HepG2 (cell line): ENCODE data around the gene SCAF8. TPM values are rescaled to one million over a fixed set of nuclear protein-coding genes. Genes with fewer than 3 reads are reported as not detected.

Experiments used
- FOSL2 ChIP-seq: sonication (generic); formaldehyde crosslinking; IDR thresholded peaks from 2 replicates; pipeline ENCODE4 v1.4.0; 2020; ENCODE audit warnings: missing genetic modification reagents
- FOXK1 ChIP-seq: sonication (generic); formaldehyde crosslinking; IDR thresholded peaks from 2 replicates; pipeline ENCODE4 v1.4.0; 2020; ENCODE audit warnings: low read depth, missing genetic modification reagents, borderline replicate concordance
- GFI1 ChIP-seq: sonication (generic); formaldehyde crosslinking; IDR thresholded peaks from 2 replicates; pipeline ENCODE4 v1.5.0; 2020; ENCODE audit warnings: missing genetic modification reagents, mild to moderate bottlenecking, borderline replicate concordance
- GTF2F1 ChIP-seq: fragments of 150-350 bp; IDR thresholded peaks from 2 replicates; pipeline ENCODE4 v1.6.1; 2014; ENCODE audit warnings: low read length
- MAFK ChIP-seq, 2 experiments: IDR thresholded peaks in 1 of 2; conservative IDR thresholded peaks in 1 of 2; 2 replicates each; pipeline ENCODE4 v1.6.1; 2011; ENCODE audit warnings: improper control_type of control experiment in 2 of 2, low read length in 2 of 2
- REL ChIP-seq: sonication (generic); formaldehyde crosslinking; conservative IDR thresholded peaks from 2 replicates; pipeline ENCODE4 v1.8.0; 2022; ENCODE audit warnings: mild to moderate bottlenecking, missing genetic modification reagents, moderate library complexity
- SIN3B ChIP-seq: fragments of 150-350 bp; IDR thresholded peaks from 2 replicates; pipeline ENCODE4 v1.6.1; 2014; ENCODE audit warnings: low read length
- ZC3H13 ChIP-seq: sonication (generic); formaldehyde crosslinking; IDR thresholded peaks from 2 replicates; pipeline ENCODE4 v1.8.1; 2023; ENCODE audit warnings: mild to moderate bottlenecking, missing genetic modification reagents, moderate library complexity
- ZNF142 ChIP-seq: sonication (generic); formaldehyde crosslinking; IDR thresholded peaks from 2 replicates; pipeline ENCODE4 v1.4.0; 2020; ENCODE audit warnings: missing genetic modification reagents
- ZNF17 ChIP-seq: sonication (generic); formaldehyde crosslinking; IDR thresholded peaks from 2 replicates; pipeline ENCODE4 v1.5.0; 2020; ENCODE audit warnings: mild to moderate bottlenecking, missing genetic modification reagents
- ZNF30 ChIP-seq: sonication (generic); formaldehyde crosslinking; IDR thresholded peaks from 2 replicates; pipeline ENCODE4 v1.5.0; 2020; ENCODE audit warnings: mild to moderate bottlenecking, missing genetic modification reagents
- ZUFSP ChIP-seq: sonication (generic); formaldehyde crosslinking; IDR thresholded peaks from 2 replicates; pipeline ENCODE4 v1.9.0; 2021; ENCODE audit warnings: missing genetic modification reagents, mild to moderate bottlenecking, borderline replicate concordance
- polyA plus RNA-seq, 8 experiments: library from polyadenylated mRNA; depleted of rRNA in 3 of 8; stranded (reverse) in 7 of 8; unstranded in 1 of 8; fragments of >200 nt; fragmentation: Illumina TruSeq in 4 of 8; extraction: Trizol in 4 of 8; gene quantifications; 2 replicates each; pipeline versions ENCODE4 v1.2.1 to v1.2.3, GENCODE V29; 2011 to 2016; ENCODE audit warnings: low read depth in 4 of 8, missing spikeins in 1 of 8, mixed read lengths in 1 of 8; ENCODE audit not compliant: insufficient read depth in 1 of 8
- total RNA-seq, 5 experiments: library from RNA; depleted of rRNA; stranded (reverse); fragments of >200 nt; fragmentation: Illumina TruSeq; extraction: Trizol; gene quantifications; 2 replicates each; pipeline ENCODE4 v1.2.3, GENCODE V29; 2016; ENCODE audit warnings: low read depth in 1 of 5
- TF ChIP-seq, protein P1 (sequence below): sonication (generic); formaldehyde crosslinking; IDR thresholded peaks from 2 replicates; pipeline ENCODE4 v1.5.0; 2020; ENCODE audit warnings: missing genetic modification reagents
- TF ChIP-seq, protein P2 (sequence below): sonication (generic); formaldehyde crosslinking; IDR thresholded peaks from 2 replicates; pipeline ENCODE4 v1.4.0; 2020; ENCODE audit warnings: low read depth, mild to moderate bottlenecking, missing genetic modification reagents
- TF ChIP-seq, protein P3 (sequence below): sonication (generic); formaldehyde crosslinking; IDR thresholded peaks from 2 replicates; pipeline ENCODE4 v1.9.0; 2022; ENCODE audit warnings: missing genetic modification reagents, mild to moderate bottlenecking, borderline replicate concordance

SCAF8 gene
- total and polyA plus RNA-seq, 2 of the 13 experiments (the other 11 are each of a cell fraction or from before 2014, with no cell fraction given) = 15.3 to 40.8 TPM

DNA sequence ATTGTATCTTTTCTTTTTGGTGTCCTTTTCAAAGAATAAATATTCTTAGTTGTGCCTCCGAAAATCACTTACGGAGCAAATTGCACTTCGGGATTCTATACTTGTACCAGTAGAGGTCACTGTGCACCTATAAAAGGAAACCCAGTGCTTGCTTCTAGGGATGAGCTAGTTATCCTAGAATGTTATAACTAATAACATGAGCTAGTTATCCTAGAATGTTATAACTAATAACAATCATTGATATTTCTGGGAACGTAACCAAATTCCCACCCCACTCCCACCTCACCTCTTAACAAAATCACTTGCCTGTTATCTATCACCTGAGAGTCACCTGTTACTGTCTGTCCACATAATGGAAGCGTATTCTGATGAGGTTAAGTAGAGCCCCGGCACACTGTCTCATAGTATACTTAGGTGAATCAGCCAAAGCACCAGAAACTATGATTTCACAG, 135.0 kb downstream of the SCAF8 start (continued):
- TF ChIP-seq ZNF142 (no peak), GFI1 (no peak), REL (CRISPR knock-in tag) (no peak), ZC3H13 (CRISPR knock-in tag) (no peak), ZNF17 (CRISPR knock-in tag) (no peak), MAFK (conservative IDR thresholded peaks at IDR 0.05 in 1 of 2, IDR thresholded peaks at IDR 0.05 in 1 of 2; ENCODE audit: low read length in 2 of 2) (peak; percentile 12 to 34; a peak in 1 of 4 replicates), ZUFSP (CRISPR knock-in tag) (no peak), FOXK1 (CRISPR knock-in tag) (no peak), GTF2F1 (no peak), FOSL2 (CRISPR knock-in tag) (no peak), ZNF30 (no peak), SIN3B (no peak)
- TF ChIP-seq, protein P1, sequence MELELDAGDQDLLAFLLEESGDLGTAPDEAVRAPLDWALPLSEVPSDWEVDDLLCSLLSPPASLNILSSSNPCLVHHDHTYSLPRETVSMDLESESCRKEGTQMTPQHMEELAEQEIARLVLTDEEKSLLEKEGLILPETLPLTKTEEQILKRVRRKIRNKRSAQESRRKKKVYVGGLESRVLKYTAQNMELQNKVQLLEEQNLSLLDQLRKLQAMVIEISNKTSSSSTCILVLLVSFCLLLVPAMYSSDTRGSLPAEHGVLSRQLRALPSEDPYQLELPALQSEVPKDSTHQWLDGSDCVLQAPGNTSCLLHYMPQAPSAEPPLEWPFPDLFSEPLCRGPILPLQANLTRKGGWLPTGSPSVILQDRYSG (CRISPR knock-in tag) = no peak
- TF ChIP-seq, protein P2, sequence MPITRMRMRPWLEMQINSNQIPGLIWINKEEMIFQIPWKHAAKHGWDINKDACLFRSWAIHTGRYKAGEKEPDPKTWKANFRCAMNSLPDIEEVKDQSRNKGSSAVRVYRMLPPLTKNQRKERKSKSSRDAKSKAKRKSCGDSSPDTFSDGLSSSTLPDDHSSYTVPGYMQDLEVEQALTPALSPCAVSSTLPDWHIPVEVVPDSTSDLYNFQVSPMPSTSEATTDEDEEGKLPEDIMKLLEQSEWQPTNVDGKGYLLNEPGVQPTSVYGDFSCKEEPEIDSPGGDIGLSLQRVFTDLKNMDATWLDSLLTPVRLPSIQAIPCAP (CRISPR knock-in tag) = no peak
- TF ChIP-seq, protein P3, sequence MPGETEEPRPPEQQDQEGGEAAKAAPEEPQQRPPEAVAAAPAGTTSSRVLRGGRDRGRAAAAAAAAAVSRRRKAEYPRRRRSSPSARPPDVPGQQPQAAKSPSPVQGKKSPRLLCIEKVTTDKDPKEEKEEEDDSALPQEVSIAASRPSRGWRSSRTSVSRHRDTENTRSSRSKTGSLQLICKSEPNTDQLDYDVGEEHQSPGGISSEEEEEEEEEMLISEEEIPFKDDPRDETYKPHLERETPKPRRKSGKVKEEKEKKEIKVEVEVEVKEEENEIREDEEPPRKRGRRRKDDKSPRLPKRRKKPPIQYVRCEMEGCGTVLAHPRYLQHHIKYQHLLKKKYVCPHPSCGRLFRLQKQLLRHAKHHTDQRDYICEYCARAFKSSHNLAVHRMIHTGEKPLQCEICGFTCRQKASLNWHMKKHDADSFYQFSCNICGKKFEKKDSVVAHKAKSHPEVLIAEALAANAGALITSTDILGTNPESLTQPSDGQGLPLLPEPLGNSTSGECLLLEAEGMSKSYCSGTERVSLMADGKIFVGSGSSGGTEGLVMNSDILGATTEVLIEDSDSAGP (CRISPR knock-in tag) = no peak
